DND-41 (cell line): ENCODE measurements around the gene CDC42BPG.

Experiments
- EZH2 ChIP-seq: IDR thresholded peaks from 3 replicates; pipeline ENCODE4 v1.6.1; 2012; ENCODE audit warnings: borderline replicate concordance, low read depth, mild to moderate bottlenecking, moderate library complexity, low read length, inconsistent platforms; ENCODE audit not compliant: severe bottlenecking
- TF ChIP-seq, protein P1 (sequence below): IDR thresholded peaks from 2 replicates; pipeline ENCODE4 v1.5.1; 2012; ENCODE audit warnings: borderline replicate concordance, low read length, moderate library complexity, mild to moderate bottlenecking; ENCODE audit not compliant: poor library complexity, severe bottlenecking; ENCODE audit errors: extremely low read depth

DNA sequence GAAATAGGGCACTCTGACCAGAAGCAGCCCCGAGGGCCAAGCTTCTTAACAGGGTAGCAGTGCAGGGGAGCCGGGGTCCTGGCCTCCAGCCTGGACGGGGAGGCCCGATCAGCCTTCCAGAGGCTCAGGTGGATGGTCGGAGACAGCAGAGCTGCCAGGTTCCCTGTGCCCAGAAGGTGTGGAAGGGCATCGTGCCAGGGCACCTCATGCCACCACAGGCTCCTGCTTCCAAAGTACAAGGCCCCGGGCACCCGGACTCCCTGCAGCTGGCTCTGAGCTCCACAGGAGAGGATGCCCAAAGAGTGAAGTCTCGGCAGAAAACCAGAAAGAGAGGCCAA, 19.7 kb upstream of the CDC42BPG start:
- TF ChIP-seq, protein P1, sequence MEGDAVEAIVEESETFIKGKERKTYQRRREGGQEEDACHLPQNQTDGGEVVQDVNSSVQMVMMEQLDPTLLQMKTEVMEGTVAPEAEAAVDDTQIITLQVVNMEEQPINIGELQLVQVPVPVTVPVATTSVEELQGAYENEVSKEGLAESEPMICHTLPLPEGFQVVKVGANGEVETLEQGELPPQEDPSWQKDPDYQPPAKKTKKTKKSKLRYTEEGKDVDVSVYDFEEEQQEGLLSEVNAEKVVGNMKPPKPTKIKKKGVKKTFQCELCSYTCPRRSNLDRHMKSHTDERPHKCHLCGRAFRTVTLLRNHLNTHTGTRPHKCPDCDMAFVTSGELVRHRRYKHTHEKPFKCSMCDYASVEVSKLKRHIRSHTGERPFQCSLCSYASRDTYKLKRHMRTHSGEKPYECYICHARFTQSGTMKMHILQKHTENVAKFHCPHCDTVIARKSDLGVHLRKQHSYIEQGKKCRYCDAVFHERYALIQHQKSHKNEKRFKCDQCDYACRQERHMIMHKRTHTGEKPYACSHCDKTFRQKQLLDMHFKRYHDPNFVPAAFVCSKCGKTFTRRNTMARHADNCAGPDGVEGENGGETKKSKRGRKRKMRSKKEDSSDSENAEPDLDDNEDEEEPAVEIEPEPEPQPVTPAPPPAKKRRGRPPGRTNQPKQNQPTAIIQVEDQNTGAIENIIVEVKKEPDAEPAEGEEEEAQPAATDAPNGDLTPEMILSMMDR = no peak
- no peak for TF ChIP-seq EZH2
